ENCODE data around the gene BCL2L1. TPM values are rescaled to one million over a fixed set of nuclear protein-coding genes. Genes with fewer than 3 reads are reported as not detected.

BCL2L1 gene
- total RNA-seq, 2 donors from 2014 or later: 96.2 to 103 TPM

DNA sequence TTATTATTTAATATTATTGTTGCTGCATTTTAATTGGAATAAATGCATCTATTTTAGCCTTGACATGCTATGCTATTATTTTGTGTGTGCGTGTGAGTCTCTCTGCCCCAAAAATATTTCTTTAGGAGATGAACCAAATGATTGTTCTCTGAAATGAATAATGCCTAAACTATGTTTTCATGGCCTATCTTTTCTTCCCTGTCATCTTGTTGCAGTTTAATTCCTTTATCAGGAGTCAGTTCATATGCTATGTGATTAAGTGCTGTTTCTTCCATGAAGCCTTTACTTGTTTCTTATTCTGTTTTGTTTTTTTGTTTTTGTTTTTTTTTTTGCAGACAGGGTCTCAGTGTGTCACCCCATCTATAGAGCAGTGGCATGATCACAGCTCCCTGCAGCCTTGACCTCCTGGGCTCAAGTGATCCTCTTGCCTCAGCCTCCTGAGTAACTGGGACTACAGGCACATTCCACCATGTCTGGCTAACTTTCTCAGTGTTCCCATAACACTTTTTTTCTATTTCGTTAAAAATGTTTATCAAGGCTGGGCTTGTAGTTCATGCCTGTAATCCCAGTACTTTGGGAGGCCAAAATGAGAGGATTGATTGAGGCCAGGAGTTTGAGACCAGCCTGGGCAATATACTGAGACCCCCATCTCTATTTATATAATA, 42.1 kb upstream of the BCL2L1 start:
- Histone ChIP-seq H3K4me1 (no peaks in the 10 kb centered on the region), H3K27ac (no peak overlapping the region), H3K36me3 (replicated peaks in 1 of 2; ENCODE audit: insufficient read depth in 1 of 2, low read depth in 2 of 2) (no peaks in the 10 kb centered on the region), H3K27me3 (no peaks in the 10 kb centered on the region), H3K9me3 (no peaks in the 10 kb centered on the region), H3K4me3 (no peak overlapping the region)
- WGBS, 2 donors: 93 to 100% methylated on average over 2 of the region's 2 CpGs
- DNase-seq (no peak), ATAC-seq (no peak)
- intact Hi-C loops (cut with DNase I): no loop called here
- no peak for TF ChIP-seq POLR2A (IDR thresholded peaks at IDR 0.05)
- TF ChIP-seq, protein P1, sequence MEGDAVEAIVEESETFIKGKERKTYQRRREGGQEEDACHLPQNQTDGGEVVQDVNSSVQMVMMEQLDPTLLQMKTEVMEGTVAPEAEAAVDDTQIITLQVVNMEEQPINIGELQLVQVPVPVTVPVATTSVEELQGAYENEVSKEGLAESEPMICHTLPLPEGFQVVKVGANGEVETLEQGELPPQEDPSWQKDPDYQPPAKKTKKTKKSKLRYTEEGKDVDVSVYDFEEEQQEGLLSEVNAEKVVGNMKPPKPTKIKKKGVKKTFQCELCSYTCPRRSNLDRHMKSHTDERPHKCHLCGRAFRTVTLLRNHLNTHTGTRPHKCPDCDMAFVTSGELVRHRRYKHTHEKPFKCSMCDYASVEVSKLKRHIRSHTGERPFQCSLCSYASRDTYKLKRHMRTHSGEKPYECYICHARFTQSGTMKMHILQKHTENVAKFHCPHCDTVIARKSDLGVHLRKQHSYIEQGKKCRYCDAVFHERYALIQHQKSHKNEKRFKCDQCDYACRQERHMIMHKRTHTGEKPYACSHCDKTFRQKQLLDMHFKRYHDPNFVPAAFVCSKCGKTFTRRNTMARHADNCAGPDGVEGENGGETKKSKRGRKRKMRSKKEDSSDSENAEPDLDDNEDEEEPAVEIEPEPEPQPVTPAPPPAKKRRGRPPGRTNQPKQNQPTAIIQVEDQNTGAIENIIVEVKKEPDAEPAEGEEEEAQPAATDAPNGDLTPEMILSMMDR (IDR thresholded peaks at IDR 0.05): no peak

DNA sequence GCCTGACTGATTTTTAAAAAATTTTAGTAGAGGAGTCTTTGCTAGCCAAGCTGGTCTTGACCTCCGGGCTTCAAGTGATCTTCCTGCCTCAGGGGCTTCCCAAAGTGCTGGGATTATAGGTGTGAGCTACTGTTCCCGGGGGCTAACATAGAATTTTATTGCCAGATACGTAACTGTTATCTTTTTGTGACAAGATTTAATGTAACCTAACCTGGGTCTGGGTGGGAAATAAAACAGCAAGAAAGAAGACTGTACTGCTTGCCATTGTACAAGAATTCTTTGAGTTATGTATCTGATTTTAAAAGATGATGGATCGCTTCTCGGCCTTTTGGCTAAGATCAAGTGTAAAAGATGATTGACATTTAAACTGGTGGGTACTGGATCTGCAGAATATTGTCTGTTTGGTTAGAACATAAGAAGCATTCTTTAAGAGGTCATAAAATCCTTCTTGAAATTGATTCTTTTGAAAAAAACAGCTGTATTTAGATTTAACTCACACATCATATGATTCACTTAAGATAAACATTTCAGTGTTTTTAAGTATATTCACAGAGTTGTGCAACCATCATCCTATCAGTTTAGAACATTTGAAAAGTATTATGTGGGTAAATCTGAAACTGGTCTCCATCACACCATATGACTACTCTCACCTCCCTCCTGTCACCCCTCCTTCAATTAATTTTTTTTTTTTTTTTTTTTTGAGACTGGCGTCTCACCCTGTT, 38.0 kb upstream of the BCL2L1 start:
- 88 to 97% methylated on average over 6 of the region's 6 CpGs for WGBS, 2 donors
- no peaks in the 10 kb centered on the region for H3K9me3 ChIP-seq
- H3K36me3 ChIP-seq (replicated peaks in 1 of 2; ENCODE audit: insufficient read depth in 1 of 2, low read depth in 2 of 2): no peaks in the 10 kb centered on the region
- H3K4me1 ChIP-seq: no peaks in the 10 kb centered on the region
- TF ChIP-seq, protein P1 (IDR thresholded peaks at IDR 0.05): no peak
- TF ChIP-seq POLR2A (IDR thresholded peaks at IDR 0.05): no peak
- no peaks in the 10 kb centered on the region for H3K27me3 ChIP-seq
- no peak for DNase-seq
- ATAC-seq: no peak
- no peak overlapping the region for H3K27ac ChIP-seq
- no peak overlapping the region for H3K4me3 ChIP-seq
- intact Hi-C loops (cut with DNase I): no loop called here

DNA sequence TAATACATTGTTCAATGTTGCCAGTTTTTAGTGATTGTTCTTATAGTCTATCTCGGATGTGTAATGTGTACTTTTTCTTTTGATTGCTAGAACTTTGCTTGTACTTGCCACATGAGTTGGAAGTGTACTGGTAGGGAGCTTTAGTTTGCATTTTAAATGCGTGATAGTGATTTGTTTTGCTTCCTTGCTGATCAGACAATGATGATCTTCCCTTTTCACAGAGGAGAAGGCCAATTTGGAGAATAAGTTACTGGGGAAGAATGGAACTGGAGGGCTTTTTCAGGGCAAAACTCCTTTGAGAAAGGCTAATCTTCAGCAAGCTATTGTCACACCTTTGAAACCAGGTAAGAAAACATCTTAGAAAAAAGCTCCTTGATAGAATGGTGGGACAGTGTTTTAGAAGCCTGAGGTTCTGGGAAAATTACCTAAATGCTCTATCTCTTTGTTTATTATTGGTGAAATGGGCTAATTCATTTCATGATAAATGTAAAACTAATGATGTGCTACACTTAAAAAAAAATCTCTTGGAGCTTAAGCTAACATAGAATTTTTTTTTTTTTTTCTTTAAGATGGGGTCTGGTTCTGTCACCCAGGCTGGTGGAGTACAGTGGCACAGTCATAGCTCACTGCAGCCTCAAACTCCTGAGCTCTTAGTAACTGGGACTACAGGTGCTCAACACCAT, 37.3 kb upstream of the BCL2L1 start:
- Histone ChIP-seq H3K27me3 (no peaks in the 10 kb centered on the region), H3K9me3 (no peaks in the 10 kb centered on the region), H3K36me3 (replicated peaks in 1 of 2; ENCODE audit: insufficient read depth in 1 of 2, low read depth in 2 of 2) (no peaks in the 10 kb centered on the region), H3K4me1 (no peaks in the 10 kb centered on the region), H3K4me3 (no peak overlapping the region), H3K27ac (no peak overlapping the region)
- 32 to 62% methylated on average over 2 of the region's 2 CpGs for WGBS, 2 donors
- TF ChIP-seq, protein P1 (IDR thresholded peaks at IDR 0.05): no peak
- no peak for TF ChIP-seq POLR2A (IDR thresholded peaks at IDR 0.05)
- ATAC-seq: no peak
- intact Hi-C loops (cut with DNase I): no loop called here
- no peak for DNase-seq

DNA sequence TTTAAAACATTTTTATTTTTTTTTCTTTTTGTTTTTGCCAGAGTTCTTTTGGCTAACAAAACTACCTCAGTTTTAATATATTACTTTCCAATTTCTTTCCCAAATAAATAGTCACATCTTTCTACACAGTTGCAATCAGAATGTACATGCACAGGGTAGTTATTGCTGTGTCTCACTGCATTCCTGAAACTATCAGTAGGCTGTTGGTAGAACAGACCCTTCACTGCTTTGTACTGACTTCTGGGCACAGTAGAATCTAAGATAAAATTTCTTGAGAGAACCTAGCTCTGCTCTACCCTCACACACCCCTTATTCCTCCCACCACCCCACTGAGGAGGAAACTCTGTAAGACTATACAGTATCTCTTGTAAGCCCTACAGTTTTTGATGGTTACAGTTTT, 36.3 kb upstream of the BCL2L1 start:
- intact Hi-C loops (cut with DNase I): no loop called here
- ATAC-seq (no peak), DNase-seq (no peak)
- no peak overlapping the region for H3K4me3 ChIP-seq
- no peaks in the 10 kb centered on the region for H3K36me3 ChIP-seq (replicated peaks in 1 of 2; ENCODE audit: insufficient read depth in 1 of 2, low read depth in 2 of 2)
- no peak overlapping the region for H3K27ac ChIP-seq
- no peaks in the 10 kb centered on the region for H3K27me3 ChIP-seq
- TF ChIP-seq POLR2A (IDR thresholded peaks at IDR 0.05): no peak
- TF ChIP-seq, protein P1 (IDR thresholded peaks at IDR 0.05): no peak
- H3K4me1 ChIP-seq: no peaks in the 10 kb centered on the region
- no peaks in the 10 kb centered on the region for H3K9me3 ChIP-seq

All from body of pancreas (tissue), 4 donors.